Sigmoid colon (tissue), 7 donors: ENCODE results near the gene GRIK5. TPM values are rescaled to one million over a fixed set of nuclear protein-coding genes. Genes with fewer than 3 reads are reported as not detected.
A peak's percentile ranks its signal among the peaks of the same experiment; 100 is the strongest.

Source experiments
- DNase-seq: peaks from one replicate; pipeline ENCODE4 v3.0.0-alpha.2; 2019
- H3K27ac ChIP-seq, 4 donors: fragments of 200-600 bp; sonication (generic); one replicate each; pipeline ENCODE4 v1.5.1; 2016 to 2019; ENCODE audit warnings: mild to moderate bottlenecking in 1 of 4
- H3K27me3 ChIP-seq, 3 donors: fragments of 200-600 bp; sonication (generic); one replicate each; pipeline ENCODE4 v1.5.1; 2019; ENCODE audit warnings: mild to moderate bottlenecking in 1 of 3
- H3K36me3 ChIP-seq, 4 donors: fragments of 200-600 bp; sonication (generic); one replicate each; pipeline ENCODE4 v1.5.1; 2016 to 2019
- H3K4me1 ChIP-seq, 4 donors: fragments of 200-600 bp; sonication (generic); one replicate each; pipeline ENCODE4 v1.5.1; 2017 to 2019
- H3K4me3 ChIP-seq, 4 donors: fragments of 200-600 bp; sonication (generic); one replicate each; pipeline ENCODE4 v1.5.1; 2017 to 2019; ENCODE audit warnings: mild to moderate bottlenecking in 2 of 4, moderate library complexity in 1 of 4
- H3K9me3 ChIP-seq, 4 donors: fragments of 200-600 bp in 3 of 4; sonication (generic) in 3 of 4; one replicate each; pipeline versions ENCODE4 v1.5.1 to v1.6.1; 2013 to 2019
- CTCF ChIP-seq, 4 experiments: fragments of 450-650 bp in 3 of 4; fragments of 200-600 bp in 1 of 4; IDR thresholded peaks; one replicate each; pipeline ENCODE4 v1.5.1; 2016 to 2019; ENCODE audit warnings: antibody characterized with exemption in 4 of 4, mild to moderate bottlenecking in 3 of 4, moderate library complexity in 2 of 4
- EP300 ChIP-seq, 4 donors: sonication (generic); formaldehyde crosslinking; IDR thresholded peaks; one replicate each; pipeline ENCODE4 v1.6.1; 2017; ENCODE audit warnings: antibody characterized with exemption in 4 of 4
- POLR2A ChIP-seq, 2 donors: fragments of 450-650 bp; IDR thresholded peaks; one replicate each; pipeline ENCODE4 v1.6.1; 2016; ENCODE audit warnings: antibody characterized with exemption in 2 of 2, mild to moderate bottlenecking in 2 of 2, moderate library complexity in 2 of 2
- POLR2AphosphoS5 ChIP-seq, 4 donors: sonication (generic); formaldehyde crosslinking; IDR thresholded peaks; one replicate each; pipeline ENCODE4 v1.6.1; 2017; ENCODE audit warnings: antibody characterized with exemption in 4 of 4
- WGBS, 2 donors: extraction: QIAGEN DNeasy Blood & Tissue Kit; methylation state at CpG; one replicate each; pipeline ENCODE4 v1.1.7; 2013; 5-methylcytosine and 5-hydroxymethylcytosine counted together
- intact Hi-C: fragments of 100-400 bp; cut with DNase I; formaldehyde crosslinking; loops from one replicate; pipeline ENCODE4 v1.15.1; 2023
- polyA plus RNA-seq, 3 donors: library from polyadenylated mRNA; stranded (reverse); fragments of 200-250 nt; gene quantifications; one replicate each; pipeline ENCODE4 v1.2.3, GENCODE V29; 2013
- total RNA-seq, 4 donors: library from RNA; depleted of rRNA; stranded (reverse); fragments of >200 nt; gene quantifications; one replicate each; pipeline ENCODE4 v1.1.0, GENCODE V29; 2016
- donor health status: healthy with polysubstance abuse.
- donor health status: Bipolar disorder and iron deficiency.
- donor health status: healthy.

Gene GRIK5
- total and polyA plus RNA-seq, 7 donors, result under 0.01 to 23.3 (median 10.3) TPM; not detected in 1

DNA sequence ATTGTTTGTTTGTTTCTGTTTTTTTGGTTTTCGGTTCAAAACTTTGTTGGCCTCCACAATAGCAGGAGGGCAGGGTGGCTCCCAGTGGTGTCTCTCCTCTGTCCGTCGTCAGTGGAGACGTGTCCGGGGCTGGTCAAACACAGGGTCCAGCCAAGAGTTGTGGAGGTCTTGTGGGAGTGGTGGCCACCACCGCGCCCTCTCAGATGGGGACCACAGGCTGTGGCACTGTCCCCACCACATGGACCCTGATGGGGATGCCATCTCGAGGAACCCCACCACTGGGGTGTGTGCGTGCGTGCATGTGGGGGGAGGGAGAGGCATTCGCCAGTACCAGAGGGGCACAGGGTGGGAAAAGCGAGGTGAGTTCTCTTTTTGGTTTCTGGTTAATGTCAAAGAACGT lies 19.8 kb upstream of the GRIK5 start:
- Histone ChIP-seq H3K27me3 (no peaks in the 10 kb centered on the region), H3K4me1 (peaks cover 0 to 36% (median 27%) of the 10 kb centered on the region in 4 donors), H3K9me3 (no peaks in the 10 kb centered on the region), H3K4me3 (no peak overlapping the region), H3K36me3 (no peaks in the 10 kb centered on the region), H3K27ac (no peak overlapping the region)
- DNase-seq, result no peak
- WGBS, 2 donors, result 91 to 94% methylated on average over 13 of the region's 13 CpGs
- intact Hi-C loops, result no loop called here
- no peak for TF ChIP-seq POLR2AphosphoS5 (IDR thresholded peaks at IDR 0.05)
- no peak for TF ChIP-seq EP300 (IDR thresholded peaks at IDR 0.05)
- no peak for TF ChIP-seq POLR2A (IDR thresholded peaks at IDR 0.05)
- TF ChIP-seq CTCF (IDR thresholded peaks at IDR 0.05), result no peak

- intact Hi-C loops, result no loop called here
- H3K27ac ChIP-seq, result peak overlapping the region; percentile 51 to 71 (median 58)
- H3K9me3 ChIP-seq, result no peaks in the 10 kb centered on the region
- H3K4me3 ChIP-seq, result peak overlapping the region in 1 of 4 donors; percentile 3
- no peak for DNase-seq
- peaks cover 0 to 31% (median 25%) of the 10 kb centered on the region in 4 donors for H3K4me1 ChIP-seq
- WGBS, 2 donors, result 82 to 85% methylated on average over 13 of the region's 13 CpGs
- no peaks in the 10 kb centered on the region for H3K27me3 ChIP-seq
- no peaks in the 10 kb centered on the region for H3K36me3 ChIP-seq
- no peak for TF ChIP-seq EP300 (IDR thresholded peaks at IDR 0.05)
- no peak for TF ChIP-seq POLR2A (IDR thresholded peaks at IDR 0.05)
- no peak for TF ChIP-seq CTCF (IDR thresholded peaks at IDR 0.05)
- TF ChIP-seq POLR2AphosphoS5 (IDR thresholded peaks at IDR 0.05), result no peak
Observed at GRCh38 chr19:42089191-42089750, 19.3 kb upstream of the GRIK5 start.

DNA sequence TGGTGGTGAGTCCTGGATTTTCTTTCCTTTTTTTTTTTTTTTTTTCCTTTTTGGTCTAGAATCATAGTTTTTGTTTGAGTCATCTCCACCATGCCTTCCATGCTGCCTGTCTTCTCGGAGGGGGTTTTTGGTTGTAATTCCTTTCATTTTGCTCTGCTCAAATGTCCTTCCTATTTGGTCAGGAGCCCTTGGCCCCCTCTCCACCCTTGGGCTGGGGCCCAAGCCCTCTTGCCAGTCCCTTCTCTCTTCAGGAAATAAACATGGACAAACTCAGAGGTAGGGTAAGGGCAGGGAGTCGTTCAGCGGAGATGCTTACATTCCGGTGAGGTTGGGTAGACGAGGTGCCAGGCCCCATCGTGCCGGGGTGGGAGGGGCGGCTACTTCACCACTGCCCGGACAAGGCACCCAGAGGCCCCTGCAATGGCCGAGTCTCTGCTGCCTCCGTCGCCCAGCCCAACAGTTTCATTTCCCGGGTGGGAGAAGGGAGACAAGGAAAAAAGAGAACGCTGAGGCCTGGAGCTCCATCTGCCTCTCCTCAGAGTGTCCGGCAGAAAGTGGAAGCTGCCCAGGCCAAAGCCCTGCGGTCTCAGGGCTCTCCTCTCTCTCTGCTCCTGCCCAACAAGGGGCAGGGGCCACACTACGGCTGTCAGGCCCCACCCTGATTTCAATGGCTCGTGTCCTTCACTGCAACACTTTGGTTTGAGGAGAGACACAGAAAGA lies 18.6 kb upstream of the GRIK5 start:
- H3K9me3 ChIP-seq, result no peaks in the 10 kb centered on the region
- H3K36me3 ChIP-seq, result peaks cover 0 to 4% (median 0%) of the 10 kb centered on the region in 4 donors
- intact Hi-C loops, result no loop called here
- no peak for TF ChIP-seq POLR2A (IDR thresholded peaks at IDR 0.05)
- TF ChIP-seq EP300 (IDR thresholded peaks at IDR 0.05), result no peak
- TF ChIP-seq POLR2AphosphoS5 (IDR thresholded peaks at IDR 0.05), result no peak
- no peak for TF ChIP-seq CTCF (IDR thresholded peaks at IDR 0.05)
- 73 to 78% methylated on average over 18 of the region's 18 CpGs for WGBS, 2 donors
- H3K27me3 ChIP-seq, result no peaks in the 10 kb centered on the region
- H3K4me1 ChIP-seq, result peaks cover 0 to 27% (median 21%) of the 10 kb centered on the region in 4 donors
- H3K27ac ChIP-seq, result peak overlapping the region; percentile 51 to 71 (median 58)
- H3K4me3 ChIP-seq, result peak overlapping the region in 2 of 4 donors; percentile 3 to 23
- no peak for DNase-seq

DNA sequence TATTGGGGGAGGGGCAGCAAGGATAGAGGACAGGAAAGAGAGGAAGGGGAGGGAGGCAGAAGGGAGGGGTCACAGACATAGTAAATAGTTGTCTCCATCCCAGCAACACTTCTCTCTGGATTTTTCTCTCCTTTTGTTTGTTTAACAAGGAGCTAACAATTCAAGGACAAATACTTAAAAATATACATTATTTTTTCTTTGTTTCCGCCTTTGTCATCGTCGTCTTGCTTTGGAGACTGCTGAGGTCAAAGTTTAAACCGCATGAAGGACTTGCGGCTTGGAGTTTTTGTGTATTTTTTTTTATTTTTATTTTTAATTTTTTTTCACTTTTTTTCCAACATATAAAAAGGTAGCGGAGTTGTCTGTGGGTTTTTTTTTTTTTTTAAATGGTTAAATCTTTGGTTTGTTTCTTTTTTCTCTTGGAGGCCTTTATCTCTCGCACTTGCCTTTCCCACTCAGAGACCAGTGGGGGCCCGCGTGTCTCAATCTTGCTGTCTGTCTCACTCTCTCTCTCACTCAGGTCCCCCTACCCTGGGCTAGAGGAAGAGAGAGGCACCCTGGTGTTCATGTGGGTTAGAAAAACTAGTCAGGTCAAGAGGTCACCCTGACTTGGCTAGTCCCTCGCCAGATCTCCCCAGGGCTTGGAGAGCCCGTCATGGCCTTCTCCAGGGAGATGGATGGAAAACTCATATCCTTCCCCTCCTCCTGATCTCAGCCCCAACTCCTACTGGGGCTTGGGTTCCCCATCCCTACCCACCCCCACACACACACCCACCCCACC lies 17.0 kb upstream of the GRIK5 start:
- DNase-seq, result no peak
- intact Hi-C loops, result no loop called here
- 83 to 86% methylated on average over 11 of the region's 11 CpGs for WGBS, 2 donors
- no peaks in the 10 kb centered on the region for H3K27me3 ChIP-seq
- no peak overlapping the region for H3K27ac ChIP-seq
- TF ChIP-seq POLR2AphosphoS5 (IDR thresholded peaks at IDR 0.05) (no peak), POLR2A (IDR thresholded peaks at IDR 0.05) (no peak), EP300 (IDR thresholded peaks at IDR 0.05) (no peak), CTCF (IDR thresholded peaks at IDR 0.05) (no peak)
- peaks cover 0 to 14% (median 0%) of the 10 kb centered on the region in 4 donors for H3K36me3 ChIP-seq
- peaks cover 0 to 23% (median 17%) of the 10 kb centered on the region in 4 donors for H3K4me1 ChIP-seq
- no peak overlapping the region for H3K4me3 ChIP-seq
- H3K9me3 ChIP-seq, result no peaks in the 10 kb centered on the region
